Breast epithelium (tissue), 4 donors: ENCODE measurements around the gene BAX. TPM values are rescaled to one million over a fixed set of nuclear protein-coding genes. Genes with fewer than 3 reads are reported as not detected.

ENCODE experiments used
- DNase-seq, 2 donors: peaks; one replicate each; pipeline ENCODE4 v3.0.0-alpha.2; 2019; ENCODE audit warnings: low spot score in 2 of 2
- H3K27ac ChIP-seq, 2 donors: fragments of 200-600 bp; sonication (generic) in 1 of 2; one replicate each; pipeline ENCODE4 v1.5.1; 2016 to 2019; ENCODE audit warnings: mild to moderate bottlenecking in 1 of 2
- H3K27me3 ChIP-seq, 2 donors: fragments of 200-600 bp; sonication (generic) in 1 of 2; one replicate each; pipeline versions ENCODE4 v1.5.1 to v1.6.0; 2017 to 2019; ENCODE audit warnings: control low read depth in 1 of 2, mild to moderate bottlenecking in 1 of 2
- H3K36me3 ChIP-seq: fragments of 200-600 bp; one replicate; pipeline ENCODE4 v1.5.1; 2019
- H3K4me1 ChIP-seq, 2 donors: fragments of 200-600 bp; sonication (generic); one replicate each; pipeline ENCODE4 v1.5.1; 2016 to 2019; ENCODE audit warnings: control low read depth in 1 of 2
- H3K4me3 ChIP-seq, 3 donors: fragments of 200-600 bp; sonication (generic); 1 replicate in 2 of 3; 2 replicates in 1 of 3; pipeline ENCODE4 v1.5.1; 2016 to 2019; ENCODE audit warnings: mild to moderate bottlenecking in 3 of 3, moderate library complexity in 2 of 3
- H3K9me3 ChIP-seq, 2 donors: fragments of 200-600 bp; sonication (generic) in 1 of 2; one replicate each; pipeline ENCODE4 v1.5.1; 2016 to 2019; ENCODE audit warnings: control low read depth in 1 of 2
- CTCF ChIP-seq, 3 donors: fragments of 450-650 bp; IDR thresholded peaks; one replicate each; pipeline ENCODE4 v1.5.1; 2016 to 2017; ENCODE audit warnings: antibody characterized with exemption in 3 of 3, mild to moderate bottlenecking in 3 of 3, moderate library complexity in 3 of 3
- POLR2A ChIP-seq: fragments of 450-650 bp; IDR thresholded peaks from one replicate; pipeline ENCODE4 v1.6.1; 2016; ENCODE audit warnings: antibody characterized with exemption, mild to moderate bottlenecking, moderate library complexity
- POLR2AphosphoS5 ChIP-seq, 3 donors: sonication (generic); formaldehyde crosslinking; IDR thresholded peaks; one replicate each; pipeline ENCODE4 v1.6.1; 2017; ENCODE audit warnings: antibody characterized with exemption in 3 of 3
- intact Hi-C: fragments of 100-400 bp; cut with DNase I; formaldehyde crosslinking; loops from one replicate; pipeline ENCODE4 v1.15.1; 2023; ENCODE audit warnings: low total_unique reads
- total RNA-seq, 3 donors: library from RNA; depleted of rRNA; stranded (reverse); fragments of >200 nt; gene quantifications; one replicate each; pipeline ENCODE4 v1.1.0, GENCODE V29; 2016

The BAX gene
- total RNA-seq, 3 donors from 2014 or later = 34.2 to 56.0 (median 36.0) TPM

GRCh38 chr19:48959341-48960239 is 4.9 kb downstream of the BAX start:
- no peaks in the 10 kb centered on the region for H3K36me3 ChIP-seq
- H3K9me3 ChIP-seq = no peaks in the 10 kb centered on the region
- TF ChIP-seq POLR2AphosphoS5 (IDR thresholded peaks at IDR 0.05) (no peak), CTCF (IDR thresholded peaks at IDR 0.05) (no peak), POLR2A (no peak)
- DNase-seq = no peak
- no peak overlapping the region for H3K27ac ChIP-seq
- H3K4me1 ChIP-seq = peaks cover 0 to 9% of the 10 kb centered on the region in 2 donors
- intact Hi-C loops = no loop called here
- H3K4me3 ChIP-seq = no peak overlapping the region
- H3K27me3 ChIP-seq = no peaks in the 10 kb centered on the region

DNA sequence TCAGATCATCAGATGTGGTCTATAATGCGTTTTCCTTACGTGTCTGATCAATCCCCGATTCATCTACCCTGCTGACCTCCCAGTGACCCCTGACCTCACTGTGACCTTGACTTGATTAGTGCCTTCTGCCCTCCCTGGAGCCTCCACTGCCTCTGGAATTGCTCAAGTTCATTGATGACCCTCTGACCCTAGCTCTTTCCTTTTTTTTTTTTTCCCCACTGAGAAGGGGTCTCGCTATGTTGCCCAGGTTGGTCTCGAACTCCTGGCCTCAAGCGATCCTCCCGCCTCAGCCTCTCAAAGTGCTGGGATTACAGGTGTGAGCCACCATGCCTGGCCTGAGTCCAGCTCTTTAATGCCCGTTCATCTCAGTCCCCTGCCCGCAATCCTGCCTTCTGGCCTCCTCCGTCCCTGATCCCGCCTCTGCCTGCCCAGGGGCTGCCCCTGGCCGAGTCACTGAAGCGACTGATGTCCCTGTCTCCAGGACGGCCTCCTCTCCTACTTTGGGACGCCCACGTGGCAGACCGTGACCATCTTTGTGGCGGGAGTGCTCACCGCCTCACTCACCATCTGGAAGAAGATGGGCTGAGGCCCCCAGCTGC is 6.5 kb downstream of the BAX start:
- Histone ChIP-seq H3K27me3 (no peaks in the 10 kb centered on the region), H3K4me1 (peaks cover 0 to 1% of the 10 kb centered on the region in 2 donors), H3K9me3 (no peaks in the 10 kb centered on the region), H3K36me3 (no peaks in the 10 kb centered on the region), H3K27ac (peak overlapping the region; percentile 8 to 93), H3K4me3 (no peak overlapping the region)
- no peak for DNase-seq
- intact Hi-C loops = no loop called here
- TF ChIP-seq CTCF (IDR thresholded peaks at IDR 0.05) (no peak), POLR2A (no peak), POLR2AphosphoS5 (IDR thresholded peaks at IDR 0.05) (no peak)

- no peak for TF ChIP-seq POLR2AphosphoS5 (IDR thresholded peaks at IDR 0.05)
- no peak for TF ChIP-seq CTCF (IDR thresholded peaks at IDR 0.05)
- TF ChIP-seq POLR2A = no peak
- no peak for DNase-seq
- H3K9me3 ChIP-seq = no peaks in the 10 kb centered on the region
- no peaks in the 10 kb centered on the region for H3K27me3 ChIP-seq
- intact Hi-C loops = no loop called here
- H3K4me1 ChIP-seq = peaks cover 0 to 6% of the 10 kb centered on the region in 2 donors
- peak overlapping the region in 1 of 2 donors; percentile 93 for H3K27ac ChIP-seq
- no peak overlapping the region for H3K4me3 ChIP-seq
- no peaks in the 10 kb centered on the region for H3K36me3 ChIP-seq
Measured at GRCh38 chr19:48961673-48962028, 7.0 kb downstream of the BAX start.

- TF ChIP-seq POLR2A (no peak), CTCF (IDR thresholded peaks at IDR 0.05) (no peak), POLR2AphosphoS5 (IDR thresholded peaks at IDR 0.05) (no peak)
- Histone ChIP-seq H3K9me3 (no peaks in the 10 kb centered on the region), H3K27ac (peak overlapping the region; percentile 92 to 93), H3K36me3 (no peaks in the 10 kb centered on the region), H3K4me1 (peaks cover 0 to 12% of the 10 kb centered on the region in 2 donors), H3K4me3 (no peak overlapping the region), H3K27me3 (no peaks in the 10 kb centered on the region)
- intact Hi-C loops = no loop called here
- DNase-seq = no peak
Measured at GRCh38 chr19:48962029-48962848, 7.6 kb downstream of the BAX start.
